ENCODE results near the gene CYTL1.
A peak's percentile ranks its signal among the peaks of the same experiment; 100 is the strongest.
"Not testable (repeated sequence)": the region's sequence is repeated elsewhere in the genome, so short reads cannot be mapped to it uniquely, and the experiment has no call there.

Gene CYTL1

DNA sequence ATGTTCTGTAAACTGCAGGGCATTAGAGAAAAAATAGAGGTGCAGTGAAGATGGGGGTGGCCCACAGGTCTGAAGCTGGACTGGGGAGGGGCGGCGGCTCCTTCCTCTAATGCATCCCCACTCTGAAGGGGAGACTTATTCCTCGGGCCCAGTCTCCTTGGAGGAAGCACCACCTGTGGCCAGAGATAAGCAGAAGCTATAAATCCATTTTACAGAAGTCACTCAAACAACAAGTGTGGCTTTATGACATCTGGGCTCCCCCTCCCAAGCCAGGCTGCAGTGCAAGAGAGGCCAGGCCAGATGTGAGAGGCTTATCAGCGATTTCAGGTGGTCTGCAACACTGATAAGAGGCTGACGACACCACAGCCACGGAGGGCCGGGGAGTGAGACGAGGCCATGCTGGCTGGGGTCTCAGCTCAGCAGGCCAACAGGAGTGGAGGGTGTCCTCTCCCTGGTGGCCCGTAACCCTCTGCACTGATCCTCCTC lies 15.8 kb downstream of the CYTL1 start:
- no peak for DNase-seq (ENCODE audit: low read depth in 4 of 4, low spot score in 1 of 4)

DNA sequence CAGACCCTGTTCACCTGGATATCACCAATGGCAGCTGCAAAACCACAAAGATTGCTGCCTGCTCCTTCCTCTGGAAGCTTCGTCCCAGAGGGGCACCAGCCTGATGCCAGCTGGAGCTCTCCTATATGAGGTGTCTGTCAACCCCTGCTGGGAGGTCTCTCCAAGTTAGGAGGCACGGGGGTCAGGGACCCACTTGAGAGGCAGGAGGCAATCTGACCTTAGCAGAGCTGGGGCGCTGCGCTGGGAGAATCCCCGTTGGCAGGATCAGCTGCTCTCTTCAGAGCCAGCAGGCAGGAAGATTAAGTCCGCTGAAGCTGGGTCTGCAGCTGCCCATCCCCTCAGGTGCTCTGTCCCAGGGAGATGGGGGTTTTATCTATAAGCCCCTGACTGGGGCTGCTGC lies 17.6 kb downstream of the CYTL1 start:
- not testable (repeated sequence) for DNase-seq (ENCODE audit: low read depth in 4 of 4, low spot score in 1 of 4)

DNA sequence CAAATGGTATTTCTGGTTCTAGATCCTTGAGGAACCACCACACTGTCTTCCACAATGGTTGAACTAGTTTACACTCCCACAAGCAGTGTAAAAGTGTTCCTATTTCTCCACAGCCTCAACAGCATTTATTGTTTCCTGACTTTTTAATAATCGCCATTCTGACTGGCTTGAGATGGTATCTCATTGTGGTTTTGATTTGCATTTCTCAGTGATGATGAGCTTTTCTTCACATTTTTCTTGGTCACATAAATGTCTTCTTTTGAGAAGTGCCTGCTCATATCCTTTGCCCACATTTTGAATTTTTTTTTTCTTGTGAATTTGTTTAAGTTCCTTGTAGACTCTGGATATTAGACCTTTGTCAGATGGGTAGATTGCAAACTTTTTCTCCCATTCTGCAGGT lies 22.3 kb downstream of the CYTL1 start:
- not testable (repeated sequence) for DNase-seq (ENCODE audit: low read depth in 4 of 4, low spot score in 1 of 4)

DNA sequence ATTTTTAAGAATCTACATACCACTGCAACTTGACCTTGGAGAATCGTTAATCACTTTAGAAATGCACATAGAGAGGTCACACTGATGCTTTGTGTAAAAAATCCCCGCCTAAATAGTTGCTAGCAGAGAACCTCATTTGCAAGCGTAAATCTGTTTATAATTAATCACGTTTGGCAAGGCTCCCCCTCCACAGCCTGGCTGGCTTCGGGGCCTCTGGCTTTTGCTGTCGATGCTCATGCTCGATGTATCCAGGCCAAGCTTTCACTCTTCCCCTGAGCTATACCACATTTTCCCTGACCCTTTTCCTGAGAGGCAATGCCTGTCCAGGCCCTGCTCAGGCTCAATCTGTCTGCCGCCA lies 23.4 kb downstream of the CYTL1 start:
- DNase-seq (ENCODE audit: low read depth in 4 of 4, low spot score in 1 of 4) = no peak

DNA sequence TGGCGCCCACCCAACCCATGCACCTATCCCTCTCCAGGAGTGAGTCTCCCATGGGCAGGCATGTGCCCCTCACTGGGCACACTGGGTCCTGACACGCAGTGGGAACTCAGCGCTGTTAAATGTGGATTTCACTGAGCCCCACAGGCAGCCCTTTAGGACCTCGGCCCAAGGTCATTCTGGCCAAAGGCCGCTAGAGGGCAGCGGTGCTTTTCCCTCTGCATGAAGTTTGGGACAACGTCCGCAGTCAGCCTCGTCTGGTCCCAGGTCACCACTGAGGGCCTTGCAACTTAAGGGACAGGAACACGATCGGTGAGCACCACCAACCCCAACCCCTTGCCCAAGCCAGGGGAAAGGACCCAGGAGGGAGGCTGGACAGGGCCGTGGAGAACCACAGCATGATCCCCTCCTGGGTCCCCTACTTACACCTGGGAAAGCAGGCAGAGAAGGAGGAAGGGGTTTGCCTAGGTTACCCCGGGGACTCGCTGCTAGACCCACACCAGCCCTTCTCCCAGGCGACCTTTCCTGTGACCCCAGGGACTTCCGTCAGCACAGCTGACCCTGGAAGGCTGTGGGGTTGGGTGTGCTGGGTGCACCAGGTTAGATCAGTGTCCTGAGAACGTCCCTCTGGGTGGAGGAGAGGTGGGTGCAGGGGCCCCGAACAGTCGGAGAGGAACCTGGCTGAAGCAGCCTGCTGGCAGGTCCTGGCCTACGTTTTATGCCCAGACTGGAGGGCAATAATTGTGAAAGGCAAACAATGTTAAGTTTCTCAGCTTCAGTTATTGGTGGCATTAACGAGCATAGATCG lies 24.0 kb downstream of the CYTL1 start:
- DNase-seq (ENCODE audit: low read depth in 4 of 4, low spot score in 1 of 4) = peak in 3 of 4 experiments; percentile 12 to 23 (median 13)

DNA sequence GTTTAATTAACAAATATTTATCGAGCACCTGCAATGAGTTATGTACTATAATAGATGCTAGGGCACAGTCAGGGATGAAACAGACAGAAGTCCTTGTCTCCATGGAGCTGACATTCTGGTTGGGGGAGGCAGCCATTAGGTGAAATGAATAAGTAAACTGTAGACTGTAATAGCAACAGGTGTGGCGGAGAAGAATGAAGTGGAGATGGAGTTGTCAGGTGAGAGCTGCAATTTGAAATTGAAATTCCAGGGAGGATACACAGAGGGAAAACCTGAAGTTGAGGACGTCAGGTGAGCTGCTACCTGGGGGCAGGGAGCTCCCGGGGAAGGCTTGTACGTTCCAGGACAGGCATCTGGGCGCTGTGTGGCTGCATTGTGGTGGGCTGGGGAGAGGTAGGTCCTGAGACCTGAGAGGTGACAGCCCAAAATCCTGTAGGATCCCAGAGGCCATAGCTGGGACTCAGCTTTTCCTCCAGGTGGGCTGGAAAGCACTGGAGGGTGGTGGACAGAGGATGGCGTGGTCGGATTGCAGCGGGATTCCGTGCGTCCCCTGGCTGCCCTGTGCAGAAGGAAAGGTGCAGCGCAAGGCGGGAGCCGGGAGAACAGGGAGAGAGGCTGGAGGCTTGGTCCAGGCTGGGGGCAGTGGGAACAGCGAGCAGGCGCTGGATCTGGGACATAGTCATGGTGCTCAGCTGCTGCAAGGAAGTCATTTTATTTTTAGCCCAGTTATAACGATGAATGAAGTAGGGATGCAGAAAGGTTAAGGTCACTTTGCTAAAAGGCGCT lies 24.8 kb downstream of the CYTL1 start:
- no peak for DNase-seq (ENCODE audit: low read depth in 4 of 4, low spot score in 1 of 4)

DNA sequence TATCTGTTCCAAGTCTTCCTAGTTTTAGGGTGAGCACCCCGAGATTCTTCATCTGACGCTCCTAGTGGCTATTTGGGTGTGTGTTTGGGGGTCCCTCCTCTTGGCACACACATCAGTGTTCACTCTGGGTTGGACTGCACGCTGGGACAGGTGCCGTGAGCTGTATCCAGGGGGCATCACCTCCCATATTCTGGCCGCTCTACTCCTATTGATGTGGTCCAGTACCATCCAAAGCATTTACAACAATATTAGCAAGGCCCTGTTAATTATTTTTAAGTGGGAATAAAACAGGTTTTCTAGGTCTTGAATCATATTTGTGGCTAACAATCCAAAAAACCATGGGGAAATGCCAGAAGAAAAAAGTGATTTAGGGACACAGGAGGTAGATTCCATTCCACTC lies 26.4 kb downstream of the CYTL1 start:
- no peak for DNase-seq (ENCODE audit: low read depth in 4 of 4, low spot score in 1 of 4)

DNA sequence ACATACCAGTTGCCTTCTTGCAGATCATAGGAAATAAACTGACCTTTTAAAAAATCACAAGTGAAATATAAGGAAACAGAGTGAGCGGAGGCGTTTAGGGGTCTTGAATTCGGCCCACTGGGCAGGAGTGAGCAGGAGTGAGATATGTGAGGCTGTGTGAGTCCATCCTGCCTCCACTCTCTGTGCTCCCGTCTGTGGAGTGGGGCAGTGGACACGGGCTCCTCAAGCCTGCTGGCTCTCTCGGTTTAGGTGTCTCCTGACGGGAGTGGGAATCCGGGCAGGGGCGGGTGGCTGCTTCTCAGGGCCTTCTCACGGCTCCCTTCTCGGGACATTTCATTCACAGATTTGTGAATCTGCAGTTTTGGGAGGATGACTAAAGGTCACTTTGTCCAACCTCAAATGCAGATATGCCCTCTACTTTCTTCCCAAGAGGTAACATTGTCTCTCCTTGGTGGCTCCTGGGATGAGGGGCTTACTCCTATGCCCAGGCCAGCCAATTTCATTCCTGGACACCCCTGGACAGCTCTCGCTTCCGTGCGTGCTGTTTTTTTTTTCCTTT lies 27.6 kb downstream of the CYTL1 start:
- DNase-seq (ENCODE audit: low read depth in 4 of 4, low spot score in 1 of 4) = no peak

DNA sequence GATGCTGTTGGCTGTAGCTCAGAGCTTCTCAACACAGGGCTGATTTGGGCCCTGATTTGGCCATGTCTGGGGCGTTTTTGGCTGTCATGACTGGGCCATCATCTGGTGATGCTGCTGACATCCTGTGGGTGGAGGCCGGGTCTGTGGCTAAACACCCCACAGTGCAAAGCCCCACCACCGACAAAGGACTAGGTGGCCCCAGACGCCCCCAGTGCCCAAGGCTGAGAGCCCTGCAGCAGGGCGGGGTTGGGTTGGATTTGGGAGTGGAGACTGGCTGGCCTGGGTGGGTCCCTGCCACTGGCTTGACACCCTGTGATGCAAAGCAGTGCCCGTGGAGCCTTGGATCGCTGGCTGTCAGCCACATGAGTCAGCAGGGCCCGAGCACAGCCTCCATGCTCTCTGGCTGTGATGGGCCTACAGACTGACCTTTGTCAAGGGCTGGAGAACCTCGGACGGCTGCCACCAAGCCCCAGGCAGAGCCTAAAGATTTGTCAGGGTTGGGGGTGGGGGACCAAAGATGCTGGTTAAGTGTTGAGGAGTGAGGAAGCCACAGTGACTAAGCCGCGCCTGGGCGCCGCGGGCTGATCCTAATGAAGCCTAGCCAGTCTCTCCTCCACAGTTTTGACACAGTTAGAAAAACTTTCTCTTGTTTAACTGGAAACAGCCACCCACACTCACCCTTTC lies 28.3 kb downstream of the CYTL1 start:
- no peak for DNase-seq (ENCODE audit: low read depth in 4 of 4, low spot score in 1 of 4)

DNA sequence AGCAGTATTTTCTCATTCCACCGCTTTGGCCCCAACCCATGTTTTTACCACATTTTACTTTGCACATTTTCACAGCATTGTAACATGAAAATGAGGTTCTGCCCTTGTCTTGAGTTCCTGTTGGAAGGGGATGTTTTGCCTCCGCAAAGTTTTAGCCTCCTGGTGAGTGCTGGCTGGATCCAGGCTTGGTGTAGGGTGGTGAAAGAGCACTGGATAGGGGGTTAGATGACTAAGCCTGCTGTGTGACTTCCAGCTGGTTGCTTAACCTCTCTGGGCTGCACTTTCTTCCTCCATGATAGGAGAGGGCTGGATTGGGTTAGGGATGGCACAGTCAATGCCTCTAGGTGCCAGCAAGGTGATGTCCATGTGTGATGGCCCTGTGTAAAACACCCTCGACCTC lies 28.9 kb downstream of the CYTL1 start:
- no peak for DNase-seq (ENCODE audit: low read depth in 4 of 4, low spot score in 1 of 4)

DNA sequence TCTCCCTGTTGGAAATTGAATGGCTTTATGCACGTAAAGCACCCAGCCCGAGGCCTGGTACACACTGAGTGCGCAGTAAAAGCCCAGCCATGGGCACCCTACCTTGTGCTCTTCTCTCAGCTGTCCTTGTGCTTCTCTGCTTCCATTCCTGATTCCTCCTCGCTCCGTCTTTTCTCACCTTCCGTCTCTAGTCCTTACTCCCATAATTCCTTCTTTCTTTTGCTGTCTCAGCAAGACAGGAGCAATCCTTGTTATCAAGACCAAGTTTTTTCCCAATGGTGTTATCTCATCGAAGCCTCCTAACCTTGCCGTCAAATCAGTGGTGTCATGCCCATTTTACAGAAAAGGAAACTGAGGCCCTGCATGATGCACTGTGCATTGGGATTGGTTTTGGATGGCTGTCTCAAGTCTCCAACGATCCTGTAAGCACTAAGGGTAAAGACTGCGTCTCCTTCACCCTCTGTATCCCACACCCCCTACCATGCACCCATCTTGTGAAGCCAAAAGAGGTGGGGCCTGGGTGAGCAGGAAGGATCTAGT lies 30.1 kb downstream of the CYTL1 start:
- DNase-seq (ENCODE audit: low read depth in 4 of 4, low spot score in 1 of 4) = no peak

DNA sequence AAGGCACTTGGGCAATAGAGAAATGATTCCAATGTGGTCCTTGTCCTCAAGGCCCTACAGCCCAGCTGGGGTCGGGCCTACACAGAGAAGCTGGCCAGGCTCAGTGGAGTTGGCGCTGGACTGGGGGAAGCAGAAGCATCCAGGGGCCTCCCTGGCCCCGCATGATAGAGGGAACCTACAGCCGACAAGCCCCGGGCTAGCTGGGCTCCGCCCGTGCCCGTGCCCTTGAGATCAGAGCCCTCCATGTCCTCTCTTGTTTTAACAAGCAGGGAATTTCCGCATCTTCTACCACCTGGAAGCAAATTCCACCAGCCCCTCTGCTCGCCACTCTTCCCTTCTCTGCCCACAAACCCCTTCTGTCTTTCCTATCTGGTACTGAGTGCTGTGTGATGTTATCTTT lies 31.6 kb downstream of the CYTL1 start:
- no peak for DNase-seq (ENCODE audit: low read depth in 4 of 4, low spot score in 1 of 4)

DNA sequence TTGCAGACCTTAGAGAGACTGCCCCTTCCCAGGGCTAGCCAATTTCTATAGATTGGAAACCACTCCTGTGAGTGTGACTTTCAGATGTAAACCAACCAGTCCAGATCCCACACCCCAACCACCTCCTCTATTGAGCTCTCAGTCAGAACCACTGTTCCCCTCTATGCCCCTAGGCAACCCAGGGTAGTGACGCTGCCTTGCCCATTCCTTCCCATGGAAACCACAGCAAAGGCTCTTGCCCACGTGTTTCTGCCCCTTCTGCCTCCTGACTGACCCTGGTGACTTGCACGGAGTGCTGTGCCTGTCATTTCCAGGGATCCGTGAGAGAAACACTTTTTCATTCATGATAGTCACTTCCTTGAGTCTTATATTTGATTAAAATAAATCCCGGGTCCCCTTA lies 32.4 kb downstream of the CYTL1 start:
- DNase-seq (ENCODE audit: low read depth in 4 of 4, low spot score in 1 of 4) = no peak

DNA sequence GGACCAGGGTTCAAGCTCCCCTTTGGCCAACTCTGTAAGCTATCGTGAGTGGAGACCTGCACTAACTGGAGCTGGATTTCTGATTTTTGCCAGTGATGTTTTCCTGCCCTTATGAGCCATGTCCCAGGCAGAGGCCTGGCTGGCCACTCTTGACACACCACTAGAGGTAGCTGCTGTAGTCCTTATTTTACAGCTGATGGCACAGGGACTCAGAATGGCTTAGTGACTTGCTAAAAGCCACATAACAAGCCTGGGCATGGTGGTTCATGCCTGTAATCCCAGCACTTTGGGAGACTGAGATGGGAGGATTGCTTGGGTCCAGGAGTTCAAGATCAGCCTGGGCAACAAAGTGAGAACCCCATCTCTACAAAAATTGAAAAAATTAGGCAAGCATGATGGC lies 33.4 kb downstream of the CYTL1 start:
- DNase-seq (ENCODE audit: low read depth in 4 of 4, low spot score in 1 of 4) = no peak

DNA sequence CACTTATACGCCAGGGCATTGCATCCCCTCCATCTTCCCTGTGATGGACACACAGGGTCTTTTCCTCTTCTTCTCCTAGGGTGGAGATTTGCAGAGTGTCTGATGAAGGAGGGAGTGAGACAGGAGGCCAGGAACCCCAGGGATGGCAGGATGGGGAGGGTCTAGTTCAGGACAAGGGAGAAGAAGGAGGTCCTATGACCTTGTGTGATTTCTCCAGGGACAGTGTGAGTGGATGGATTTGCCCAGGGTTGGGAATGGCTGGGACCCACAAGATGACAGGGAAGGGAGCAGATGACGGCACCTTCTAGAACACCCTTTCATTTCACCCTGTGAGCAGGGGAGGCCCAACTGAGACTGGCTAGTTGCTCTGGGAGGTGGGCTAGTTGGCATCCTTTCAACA lies 34.2 kb downstream of the CYTL1 start:
- no peak for DNase-seq (ENCODE audit: low read depth in 4 of 4, low spot score in 1 of 4)

DNA sequence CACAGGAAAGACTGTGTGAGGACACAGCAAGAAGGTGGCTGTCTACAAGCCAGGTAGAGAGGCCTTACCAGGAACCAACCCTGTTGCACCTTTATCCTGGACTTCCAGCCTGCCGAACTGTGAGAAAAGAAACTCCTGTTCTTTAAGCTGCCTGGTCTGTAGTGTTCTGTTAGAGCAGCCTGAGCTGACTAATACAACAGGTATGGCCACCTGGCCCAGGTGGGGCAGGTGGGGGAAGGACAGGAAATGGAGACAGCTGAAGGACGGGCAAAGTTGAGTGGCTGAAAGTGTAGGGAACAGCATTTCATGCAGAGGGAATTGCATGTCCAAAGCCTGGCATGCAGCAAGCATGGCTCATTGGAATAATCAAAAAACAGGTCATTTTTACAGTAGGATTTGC lies 35.1 kb downstream of the CYTL1 start:
- no peak for DNase-seq (ENCODE audit: low read depth in 4 of 4, low spot score in 1 of 4)

DNA sequence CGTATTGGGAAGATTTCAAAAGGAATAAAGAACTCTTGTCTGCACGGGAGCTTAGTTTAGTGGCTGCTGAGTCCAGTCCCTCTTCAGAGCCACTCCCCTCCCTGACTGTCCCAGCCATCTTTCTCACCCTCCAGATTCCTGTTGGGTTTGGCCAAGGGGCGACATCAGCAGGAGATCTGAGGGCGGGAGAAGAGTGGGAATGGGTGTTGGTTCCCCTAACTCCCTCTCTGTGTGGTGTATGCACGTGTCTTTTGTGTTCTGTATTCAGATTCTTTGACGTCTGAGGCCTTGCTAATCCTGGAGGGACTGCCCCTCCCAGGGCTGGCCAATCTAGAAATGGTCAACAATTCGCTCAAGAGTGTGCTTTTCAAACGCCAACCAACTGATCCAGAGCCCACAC lies 37.4 kb downstream of the CYTL1 start:
- DNase-seq (ENCODE audit: low read depth in 4 of 4, low spot score in 1 of 4) = no peak

DNA sequence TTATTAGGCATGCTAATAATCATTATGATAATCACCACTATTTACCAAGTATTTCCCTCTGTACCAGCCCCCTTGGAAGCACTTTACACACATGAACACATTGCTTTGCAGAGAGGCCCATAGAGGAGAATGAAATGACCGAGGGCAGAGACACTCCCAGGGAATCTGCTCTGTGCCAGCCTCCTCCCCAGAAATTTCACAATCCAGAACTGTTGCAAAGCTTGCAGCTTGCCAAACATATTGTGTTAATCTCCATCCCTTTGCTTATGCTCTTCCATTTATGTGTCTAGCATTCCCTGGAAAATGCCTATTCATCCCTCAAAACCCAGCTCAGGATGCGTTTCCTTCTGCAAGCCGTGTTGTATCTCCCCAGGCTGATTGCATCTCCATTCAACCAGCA lies 37.8 kb downstream of the CYTL1 start:
- no peak for DNase-seq (ENCODE audit: low read depth in 4 of 4, low spot score in 1 of 4)

DNA sequence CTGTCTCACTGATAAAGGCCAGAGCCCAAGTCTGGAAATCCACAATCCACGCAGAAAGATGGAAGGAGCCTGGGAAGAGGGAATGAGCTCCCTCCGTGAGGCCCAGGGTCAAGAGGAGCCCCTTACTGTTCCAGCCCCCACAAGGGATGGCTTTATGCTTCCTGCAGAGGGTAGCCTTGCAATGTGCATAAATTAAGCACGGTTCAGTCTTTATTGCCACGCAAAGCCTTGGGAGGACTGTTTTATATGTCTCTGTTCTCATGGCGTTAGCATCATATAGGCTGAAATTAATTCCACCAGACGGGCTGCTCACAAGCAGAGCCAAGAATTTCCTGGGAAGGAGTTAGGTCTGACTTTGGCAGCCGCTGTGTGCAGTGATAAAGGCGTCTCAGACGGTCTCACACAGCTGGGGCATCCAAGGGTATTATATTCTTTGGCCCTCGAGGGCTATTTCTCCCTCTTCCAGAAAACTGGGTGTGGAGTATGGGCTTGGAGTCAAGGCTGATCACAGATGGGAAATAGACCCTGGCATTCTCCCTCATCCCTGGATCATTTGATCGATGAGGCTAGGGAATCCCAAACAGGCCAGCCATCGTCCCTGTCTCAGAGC lies 38.5 kb downstream of the CYTL1 start:
- no peak for DNase-seq (ENCODE audit: low read depth in 4 of 4, low spot score in 1 of 4)

DNA sequence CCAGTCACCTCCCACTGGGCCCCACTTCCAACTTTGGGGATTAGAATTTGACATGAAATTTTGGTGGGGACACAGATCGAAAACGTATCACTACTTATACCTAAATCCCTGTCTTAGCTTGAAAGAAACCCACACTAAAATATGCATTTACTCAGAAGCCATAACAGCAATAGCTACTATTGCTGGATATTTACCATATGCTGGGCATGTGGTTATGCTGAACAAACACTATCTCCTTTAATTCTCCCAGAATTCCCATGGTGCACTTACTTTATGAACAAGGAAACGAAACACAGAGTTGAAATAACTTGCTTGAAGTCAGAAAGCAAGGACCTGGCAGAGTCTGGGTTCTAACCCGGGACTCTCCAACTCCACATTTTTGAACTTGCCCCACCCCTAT lies 39.3 kb downstream of the CYTL1 start:
- DNase-seq (ENCODE audit: low read depth in 4 of 4, low spot score in 1 of 4) = no peak

DNA sequence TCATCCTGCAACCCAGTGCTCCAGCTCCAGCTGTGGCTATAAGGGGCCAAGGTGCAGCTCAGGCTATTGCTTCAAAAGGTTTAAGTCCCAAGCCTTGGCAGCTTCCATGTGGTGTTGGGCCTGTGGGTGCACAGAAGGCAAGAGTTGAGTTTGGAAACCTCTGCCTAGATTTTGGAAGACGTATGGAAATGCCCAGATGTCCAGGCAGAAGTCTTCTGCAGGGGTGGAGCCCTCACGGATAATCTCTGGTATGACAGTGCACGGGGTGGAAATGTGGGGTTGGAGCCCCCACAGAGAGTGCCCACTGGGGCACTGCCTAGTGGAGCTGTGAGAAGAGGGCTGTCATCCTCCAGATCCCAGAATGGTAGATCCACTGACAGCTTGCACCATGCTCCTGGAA lies 44.5 kb downstream of the CYTL1 start:
- DNase-seq (ENCODE audit: low read depth in 4 of 4, low spot score in 1 of 4) = no peak
